Activated CD4-positive, alpha-beta T cell treated with anti-CD3 and anti-CD28 coated beads, Interleukin-10, Interleukin-2, amounts not matched to agents 100 ng/mL and 50 ng/mL, durations not matched to agents 16 hours and 8 hours (primary cell): Measurements from ENCODE around the gene ATM.
"Not testable (repeated sequence)": the region's sequence is repeated elsewhere in the genome, so short reads cannot be mapped to it uniquely, and the experiment has no call there.

Experiments used
- DNase-seq: peaks from one replicate; pipeline ENCODE4 v3.0.0-alpha.2; 2020

The ATM gene

GRCh38 chr11:108286956-108287355 lies 64.1 kb downstream of the ATM start:
- no peak for DNase-seq

GRCh38 chr11:108289066-108289465 lies 66.2 kb downstream of the ATM start:
- not testable (repeated sequence) for DNase-seq

- no peak for DNase-seq
These were observed 66.8 kb downstream of the ATM start for GRCh38 chr11:108289699-108290098.

- DNase-seq = no peak
These were observed 70.4 kb downstream of the ATM start for GRCh38 chr11:108293229-108293628.

DNA sequence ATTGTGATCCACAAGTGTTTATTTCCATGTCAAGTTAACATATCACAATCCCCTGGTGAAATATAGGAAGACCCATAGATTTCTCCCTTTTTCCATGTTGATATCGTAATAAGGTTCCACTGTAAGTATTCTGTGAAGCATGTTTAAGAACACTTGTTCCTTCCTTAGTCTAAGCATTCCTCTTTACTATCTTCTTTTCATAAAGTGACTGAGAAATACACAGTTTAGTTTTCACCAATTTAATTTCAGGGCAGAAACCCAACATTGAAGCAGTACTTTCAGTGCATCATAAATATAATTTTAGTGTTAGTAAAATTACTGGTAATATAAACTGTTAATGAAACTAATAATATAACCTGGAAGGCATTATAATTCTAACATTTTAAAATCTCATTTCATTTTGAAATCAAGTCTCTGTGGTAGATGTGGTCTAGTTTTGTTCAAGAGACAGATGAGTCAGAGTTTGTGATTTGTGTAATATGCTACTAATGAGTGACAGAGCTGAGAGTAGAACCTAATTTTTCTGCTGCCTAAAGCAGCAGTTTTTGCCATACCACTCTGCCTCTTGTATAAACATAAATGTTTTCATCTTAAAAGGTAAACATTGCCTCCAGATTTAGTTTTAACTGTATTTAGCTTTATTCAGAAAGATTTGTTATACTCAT lies 79.4 kb downstream of the ATM start:
- DNase-seq = peak; percentile 70

GRCh38 chr11:108307751-108308150 lies 84.9 kb downstream of the ATM start:
- DNase-seq = no peak

DNA sequence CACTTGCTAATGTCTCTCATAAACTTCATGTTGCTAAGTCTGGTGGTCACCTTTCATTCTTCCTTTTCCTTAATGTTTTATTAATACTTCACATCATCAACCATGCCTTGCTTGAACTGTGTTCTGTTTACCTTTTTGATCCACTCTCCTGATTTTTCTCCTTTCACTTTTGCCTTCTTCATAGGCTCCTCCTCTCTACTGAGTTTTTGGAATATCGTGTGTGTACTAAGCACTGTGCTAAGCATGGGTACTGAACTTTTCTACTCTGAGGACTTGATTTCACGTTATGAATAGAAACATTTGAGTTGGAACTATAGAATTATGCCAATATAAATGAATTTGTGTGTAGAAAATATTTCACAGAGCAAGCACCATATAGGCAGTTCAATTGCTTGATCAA lies 90.6 kb downstream of the ATM start:
- DNase-seq = no peak

DNA sequence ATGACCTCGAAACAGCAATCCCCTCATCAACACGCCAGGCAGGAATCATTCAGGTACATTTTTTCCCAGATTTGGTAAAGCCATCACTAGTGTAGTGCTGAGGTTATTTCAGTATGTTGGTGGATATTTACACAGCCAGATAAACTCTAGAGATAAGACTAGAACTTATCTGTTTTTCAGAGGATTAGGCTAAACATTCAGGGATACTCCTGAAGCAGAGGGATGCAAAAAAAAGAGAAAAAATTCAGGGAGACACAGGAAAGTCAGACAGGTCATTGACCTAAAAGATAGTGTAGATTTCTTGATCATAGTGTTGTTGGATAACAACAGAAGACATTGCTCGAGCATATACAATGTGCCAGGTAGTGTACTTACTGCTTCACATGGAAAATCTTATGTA lies 93.2 kb downstream of the ATM start:
- no peak for DNase-seq

DNA sequence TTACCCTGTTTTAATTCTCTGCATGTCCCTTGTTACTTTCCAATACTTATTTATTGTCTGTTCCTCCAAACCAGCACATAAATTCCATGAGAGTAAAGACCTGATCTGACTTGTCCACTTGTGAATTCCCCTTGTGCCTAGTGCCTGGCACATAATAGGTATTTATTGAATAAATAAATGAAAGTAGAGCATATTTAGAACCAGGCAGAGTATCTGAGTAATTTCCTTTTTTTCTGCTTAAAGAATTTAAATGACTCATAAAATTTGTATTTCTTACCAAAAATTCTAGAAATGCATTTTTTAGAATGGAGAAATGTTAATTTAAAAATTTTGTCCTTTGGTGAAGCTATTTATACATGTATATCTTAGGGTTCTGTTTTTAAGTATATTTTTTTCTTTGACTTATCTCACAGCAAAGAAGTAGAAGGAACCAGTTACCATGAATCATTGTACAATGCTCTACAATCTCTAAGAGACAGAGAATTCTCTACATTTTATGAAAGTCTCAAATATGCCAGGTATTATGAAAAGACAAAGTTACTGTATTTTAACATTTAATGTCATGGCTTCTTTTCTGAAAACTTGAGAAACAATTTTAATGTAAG lies 96.8 kb downstream of the ATM start:
- no peak for DNase-seq

GRCh38 chr11:108322666-108323065 lies 99.8 kb downstream of the ATM start:
- no peak for DNase-seq

GRCh38 chr11:108324587-108324986 lies 101.7 kb downstream of the ATM start:
- no peak for DNase-seq

DNA sequence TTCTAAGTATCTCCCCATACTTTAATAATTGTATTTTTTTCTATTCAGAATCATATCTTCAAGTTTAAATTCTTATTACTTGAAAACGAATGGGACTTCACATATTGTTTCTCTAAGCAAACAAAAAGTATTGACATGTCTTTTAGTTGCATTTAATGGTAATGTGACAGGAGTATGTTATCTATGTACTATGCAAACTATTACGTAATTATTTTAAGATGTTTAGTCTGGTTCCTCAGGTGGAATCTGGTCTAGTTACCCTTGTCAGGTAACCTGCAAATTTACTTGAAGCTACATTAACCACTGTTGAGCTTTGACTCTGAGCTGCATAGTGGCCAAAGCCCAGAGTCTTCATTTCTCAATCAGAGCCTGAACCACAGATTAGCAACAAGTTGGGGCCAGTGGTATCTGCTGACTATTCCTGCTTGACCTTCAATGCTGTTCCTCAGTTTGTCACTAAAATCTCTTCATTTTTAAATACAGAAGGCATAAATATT lies 110.6 kb downstream of the ATM start:
- no peak for DNase-seq

GRCh38 chr11:108338750-108339149 lies 115.9 kb downstream of the ATM start:
- no peak for DNase-seq

DNA sequence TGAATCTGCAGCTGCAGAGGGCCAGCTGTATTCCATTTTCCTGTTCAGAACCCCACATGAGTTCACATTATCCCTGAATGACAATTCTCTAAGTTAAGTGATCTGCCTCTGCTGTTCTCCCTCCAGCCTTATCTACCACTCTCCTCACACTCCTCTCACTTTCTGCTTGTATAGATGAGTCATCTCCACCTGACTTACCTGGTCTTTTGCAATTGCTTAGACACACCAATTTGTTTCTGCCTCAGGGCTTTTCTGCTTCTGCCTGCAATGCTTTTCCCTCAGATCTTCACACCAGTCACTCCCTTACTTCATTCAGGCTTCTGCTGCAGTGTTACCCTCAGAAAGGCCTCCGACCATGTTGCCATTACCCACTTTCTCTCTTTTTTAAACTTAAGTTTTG lies 118.1 kb downstream of the ATM start:
- DNase-seq = peak; percentile 5

DNA sequence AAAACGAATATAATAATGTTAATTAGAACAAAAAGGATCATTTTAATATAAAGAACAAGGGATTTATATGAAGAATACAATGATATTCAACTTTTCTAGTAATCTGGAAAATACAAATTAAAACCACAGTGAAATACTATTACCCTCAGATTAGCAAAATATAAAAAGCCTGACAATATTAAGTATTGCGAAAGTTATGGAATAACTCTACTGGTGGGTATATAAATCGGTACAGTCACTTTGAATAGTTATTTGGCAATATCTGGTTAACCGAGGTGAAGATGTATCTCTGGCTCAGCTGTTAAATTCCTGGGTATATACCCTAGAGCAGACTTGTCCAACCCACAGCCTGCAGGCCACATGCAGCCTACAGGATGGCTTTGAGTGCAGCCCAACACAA lies 118.8 kb downstream of the ATM start:
- no peak for DNase-seq

- DNase-seq = no peak
These were observed 120.8 kb downstream of the ATM start for GRCh38 chr11:108343714-108344113.

- no peak for DNase-seq
These were observed 122.9 kb downstream of the ATM start for GRCh38 chr11:108345767-108346166.

DNA sequence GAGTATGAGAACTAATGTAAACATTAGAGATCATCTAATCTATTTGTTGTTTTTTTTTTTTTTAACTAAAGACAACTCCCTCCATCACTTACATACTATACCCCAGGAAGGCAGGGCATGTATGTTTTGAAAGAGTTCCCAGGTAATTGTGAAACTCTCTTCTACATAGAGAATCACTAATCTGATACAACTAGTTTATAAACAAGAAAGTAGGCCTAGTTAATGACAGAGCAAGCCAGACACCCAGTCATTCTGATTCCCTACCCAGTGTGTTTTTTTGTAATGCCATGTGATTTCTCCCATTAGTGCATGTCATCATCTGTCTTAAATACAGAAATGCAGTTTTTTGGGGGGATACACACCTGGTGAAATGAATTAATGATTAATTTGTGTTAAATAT lies 123.6 kb downstream of the ATM start:
- no peak for DNase-seq

GRCh38 chr11:108351468-108351867 lies 128.6 kb downstream of the ATM start:
- DNase-seq = no peak

GRCh38 chr11:108364159-108364558 lies 141.3 kb downstream of the ATM start:
- DNase-seq = no peak

- DNase-seq = no peak
These were observed 145.3 kb downstream of the ATM start for GRCh38 chr11:108368134-108368533.

- no peak for DNase-seq
These were observed 146.2 kb downstream of the ATM start for GRCh38 chr11:108369064-108369463.

- no peak for DNase-seq
These were observed 147.4 kb downstream of the ATM start for GRCh38 chr11:108370315-108370714.

DNA sequence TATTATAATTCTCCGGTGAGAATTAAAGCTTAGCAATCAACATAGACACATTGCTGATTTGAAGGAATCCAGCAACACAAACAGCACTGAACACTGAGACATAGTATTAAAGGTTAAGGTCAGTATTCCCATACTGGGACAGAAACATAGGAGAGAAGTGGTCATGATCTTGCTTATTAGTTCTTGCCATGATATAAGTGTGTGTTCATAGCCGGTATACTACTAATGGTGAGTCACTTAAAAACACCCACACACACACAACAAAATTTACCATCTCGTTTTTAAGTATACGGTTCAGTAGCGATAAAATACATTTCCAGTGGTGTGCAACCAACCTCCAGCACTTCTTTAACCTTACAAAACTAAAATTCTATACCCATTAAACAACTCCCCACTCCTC lies 148.1 kb downstream of the ATM start:
- DNase-seq = no peak

GRCh38 chr11:108373505-108373904 lies 150.6 kb downstream of the ATM start:
- not testable (repeated sequence) for DNase-seq
